Mesenchymal stem cell (in vitro differentiated cells and primary cell): ENCODE measurements around the gene SLC8A1.
A peak's percentile ranks its signal among the peaks of the same experiment; 100 is the strongest.

ENCODE experiments used
- DNase-seq: peaks from one replicate; pipeline ENCODE4 v3.0.0-alpha.2; 2013
- H2AFZ ChIP-seq: one replicate; pipeline ENCODE4 v1.6.1; 2013; ENCODE audit warnings: low read depth, mild to moderate bottlenecking, control low read depth, inconsistent platforms, low read length, moderate library complexity
- H2AK5ac ChIP-seq: 2 replicates; pipeline ENCODE4 v1.6.1; 2013; ENCODE audit warnings: low read length, moderate library complexity, mild to moderate bottlenecking, inconsistent platforms; ENCODE audit not compliant: severe bottlenecking
- H2BK120ac ChIP-seq: one replicate; pipeline ENCODE4 v1.6.1; 2013; ENCODE audit warnings: low read depth, mild to moderate bottlenecking, inconsistent platforms, low read length, moderate library complexity
- H2BK12ac ChIP-seq, 2 experiments: one replicate each; pipeline ENCODE4 v1.6.1; 2013; ENCODE audit warnings: inconsistent platforms in 2 of 2, low read length in 2 of 2, mild to moderate bottlenecking in 2 of 2, moderate library complexity in 2 of 2, control low read depth in 1 of 2
- H2BK15ac ChIP-seq: one replicate; pipeline ENCODE4 v1.6.1; 2013; ENCODE audit warnings: mild to moderate bottlenecking, low read depth, inconsistent platforms; ENCODE audit not compliant: poor library complexity, severe bottlenecking
- H2BK5ac ChIP-seq: 2 replicates; pipeline ENCODE4 v1.6.1; 2013; ENCODE audit warnings: low read depth, mild to moderate bottlenecking, low read length, control low read depth, inconsistent platforms; ENCODE audit not compliant: poor library complexity, severe bottlenecking
- H3K14ac ChIP-seq, 2 experiments: one replicate each; pipeline ENCODE4 v1.6.1; 2013; ENCODE audit warnings: inconsistent platforms in 2 of 2, low read length in 2 of 2, control low read depth in 1 of 2, mild to moderate bottlenecking in 1 of 2, moderate library complexity in 1 of 2
- H3K18ac ChIP-seq, 2 experiments: one replicate each; pipeline ENCODE4 v1.6.1; 2013; ENCODE audit warnings: inconsistent platforms in 2 of 2, low read length in 2 of 2, control low read depth in 1 of 2, low read depth in 1 of 2, mild to moderate bottlenecking in 1 of 2
- H3K23ac ChIP-seq, 2 experiments: one replicate each; pipeline ENCODE4 v1.6.1; 2013; ENCODE audit warnings: inconsistent platforms in 2 of 2, low read length in 2 of 2, mild to moderate bottlenecking in 2 of 2, moderate library complexity in 2 of 2, control low read depth in 1 of 2
- H3K27ac ChIP-seq: 2 replicates; pipeline ENCODE4 v1.5.1; 2013; ENCODE audit warnings: mild to moderate bottlenecking, moderate library complexity, low read length, control low read depth, inconsistent platforms; ENCODE audit not compliant: poor library complexity, severe bottlenecking
- H3K27me3 ChIP-seq, 2 experiments: 2 replicates each; pipeline versions ENCODE4 v1.6.1 to v1.7.0; 2013; ENCODE audit warnings: low read length in 2 of 2, mild to moderate bottlenecking in 2 of 2, moderate library complexity in 2 of 2, control low read depth in 1 of 2, inconsistent platforms in 1 of 2; ENCODE audit not compliant: control insufficient read depth in 1 of 2, insufficient read depth in 1 of 2
- H3K36me3 ChIP-seq, 2 experiments: 2 replicates each; pipeline versions ENCODE4 v1.6.1 to v1.7.0; 2013; ENCODE audit warnings: low read length in 2 of 2, control low read depth in 1 of 2, inconsistent platforms in 1 of 2, low read depth in 1 of 2, mild to moderate bottlenecking in 1 of 2; ENCODE audit not compliant: insufficient read depth in 2 of 2, control insufficient read depth in 1 of 2
- H3K4ac ChIP-seq, 2 experiments: one replicate each; pipeline ENCODE4 v1.6.1; 2013; ENCODE audit warnings: inconsistent platforms in 2 of 2, low read length in 2 of 2, mild to moderate bottlenecking in 2 of 2, moderate library complexity in 2 of 2, control low read depth in 1 of 2, low read depth in 1 of 2
- H3K4me1 ChIP-seq: 2 replicates; pipeline ENCODE4 v1.6.1; 2013; ENCODE audit warnings: low read depth, low read length, control low read depth; ENCODE audit not compliant: control insufficient read depth, insufficient read depth
- H3K4me2 ChIP-seq: 2 replicates; pipeline ENCODE4 v1.6.1; 2013; ENCODE audit warnings: low read length, mild to moderate bottlenecking, inconsistent platforms; ENCODE audit not compliant: poor library complexity, severe bottlenecking
- H3K4me3 ChIP-seq, 2 experiments: 2 replicates each; pipeline versions ENCODE4 v1.5.1 to v1.7.0; 2013; ENCODE audit warnings: low read length in 2 of 2, mild to moderate bottlenecking in 2 of 2, control low read depth in 1 of 2, low read depth in 1 of 2; ENCODE audit not compliant: insufficient read depth in 1 of 2
- H3K79me1 ChIP-seq: replicated peaks from 2 replicates; pipeline ENCODE4 v1.6.1; 2013; ENCODE audit warnings: mild to moderate bottlenecking, control low read depth, low read length, inconsistent platforms; ENCODE audit not compliant: poor library complexity, severe bottlenecking
- H3K9ac ChIP-seq: 2 replicates; pipeline ENCODE4 v1.7.0; 2013; ENCODE audit warnings: mild to moderate bottlenecking, low read length, moderate library complexity
- H3K9me3 ChIP-seq: 2 replicates; pipeline ENCODE4 v1.7.0; 2013; ENCODE audit warnings: mild to moderate bottlenecking, low read length; ENCODE audit not compliant: control insufficient read depth
- H4K8ac ChIP-seq: one replicate; pipeline ENCODE4 v1.6.1; 2013; ENCODE audit warnings: inconsistent platforms, mild to moderate bottlenecking, low read length, moderate library complexity
- H4K91ac ChIP-seq: one replicate; pipeline ENCODE4 v1.6.1; 2013; ENCODE audit warnings: mild to moderate bottlenecking, low read length, inconsistent platforms
- WGBS: methylation state at CpG from one replicate; pipeline ENCODE4 v1.1.7; 2013; ENCODE audit warnings: mixed read lengths; 5-methylcytosine and 5-hydroxymethylcytosine counted together

Gene SLC8A1

GRCh38 chr2:40285391-40285790, 166.5 kb downstream of the SLC8A1 start:
- Histone ChIP-seq H3K23ac (no peak overlapping the region), H4K91ac (no peak overlapping the region), H3K36me3 (no peaks in the 10 kb centered on the region), H3K4ac (no peak overlapping the region), H3K4me2 (no peak overlapping the region), H3K18ac (no peak overlapping the region), H2BK120ac (no peak overlapping the region), H2AFZ (no peak overlapping the region), H2AK5ac (no peak overlapping the region), H2BK5ac (no peak overlapping the region), H3K79me1 (peaks cover 4% of the 10 kb centered on the region), H2BK15ac (no peak overlapping the region), H3K27ac (no peak overlapping the region), H3K9me3 (no peaks in the 10 kb centered on the region), H3K9ac (no peak overlapping the region), H4K8ac (no peak overlapping the region), H3K4me1 (peaks cover 2% of the 10 kb centered on the region), H3K4me3 (no peak overlapping the region), H2BK12ac (no peak overlapping the region), H3K27me3 (no peaks in the 10 kb centered on the region), H3K14ac (no peak overlapping the region)
- no peak for DNase-seq

GRCh38 chr2:40284797-40285196, 167.1 kb downstream of the SLC8A1 start:
- no peak overlapping the region for H3K23ac ChIP-seq
- H3K27ac ChIP-seq, result no peak overlapping the region
- H2BK15ac ChIP-seq, result no peak overlapping the region
- no peak overlapping the region for H4K8ac ChIP-seq
- no peaks in the 10 kb centered on the region for H3K9me3 ChIP-seq
- no peak overlapping the region for H3K14ac ChIP-seq
- H2AK5ac ChIP-seq, result no peak overlapping the region
- no peak overlapping the region for H4K91ac ChIP-seq
- WGBS, result 100% methylated on average over 1 of the region's 1 CpG
- no peak overlapping the region for H3K4me2 ChIP-seq
- H3K9ac ChIP-seq, result no peak overlapping the region
- no peak overlapping the region for H3K4ac ChIP-seq
- H3K18ac ChIP-seq, result no peak overlapping the region
- no peak overlapping the region for H3K4me3 ChIP-seq
- DNase-seq, result no peak
- H2BK120ac ChIP-seq, result no peak overlapping the region
- H2AFZ ChIP-seq, result no peak overlapping the region
- H3K79me1 ChIP-seq, result peaks cover 4% of the 10 kb centered on the region
- no peak overlapping the region for H2BK12ac ChIP-seq
- no peaks in the 10 kb centered on the region for H3K27me3 ChIP-seq
- H3K36me3 ChIP-seq, result no peaks in the 10 kb centered on the region
- H2BK5ac ChIP-seq, result no peak overlapping the region
- H3K4me1 ChIP-seq, result peaks cover 2% of the 10 kb centered on the region

GRCh38 chr2:40283111-40283909, 168.6 kb downstream of the SLC8A1 start:
- Histone ChIP-seq H2BK120ac (no peak overlapping the region), H3K4me1 (peaks cover 4% of the 10 kb centered on the region), H3K79me1 (peaks cover 6% of the 10 kb centered on the region), H3K27ac (peak overlapping the region; percentile 57), H3K36me3 (no peaks in the 10 kb centered on the region), H3K27me3 (no peaks in the 10 kb centered on the region), H2AFZ (no peak overlapping the region), H3K23ac (no peak overlapping the region), H3K4ac (no peak overlapping the region), H2BK5ac (peak overlapping the region; percentile 1), H2BK15ac (no peak overlapping the region), H3K9me3 (no peaks in the 10 kb centered on the region), H3K14ac (no peak overlapping the region), H3K4me3 (peak overlapping the region in 1 of 2 experiments; percentile 73), H4K8ac (no peak overlapping the region), H4K91ac (no peak overlapping the region), H3K9ac (peak overlapping the region; percentile 83), H2BK12ac (no peak overlapping the region), H3K4me2 (no peak overlapping the region), H2AK5ac (peak overlapping the region; percentile 94), H3K18ac (no peak overlapping the region)
- WGBS, result 98% methylated on average over 6 of the region's 7 CpGs
- no peak for DNase-seq

GRCh38 chr2:40282428-40282827, 169.5 kb downstream of the SLC8A1 start:
- 94% methylated on average over 7 of the region's 7 CpGs for WGBS

More at GRCh38 chr2:40282428-40282827, 169.5 kb downstream of the SLC8A1 start:
- Histone ChIP-seq H3K4me1 (peaks cover 3% of the 10 kb centered on the region), H3K27me3 (no peaks in the 10 kb centered on the region), H3K27ac (peak overlapping the region; percentile 94), H2AFZ (no peak overlapping the region), H3K14ac (no peak overlapping the region), H3K4me3 (peak overlapping the region in 1 of 2 experiments; percentile 73), H3K9ac (peak overlapping the region; percentile 83), H2BK5ac (peak overlapping the region; percentile 58), H3K9me3 (no peaks in the 10 kb centered on the region), H4K91ac (no peak overlapping the region), H3K36me3 (no peaks in the 10 kb centered on the region), H3K79me1 (peaks cover 6% of the 10 kb centered on the region), H3K18ac (no peak overlapping the region), H3K4me2 (peak overlapping the region; percentile 18), H2BK120ac (no peak overlapping the region), H3K23ac (no peak overlapping the region), H2AK5ac (no peak overlapping the region), H2BK15ac (no peak overlapping the region), H4K8ac (no peak overlapping the region), H3K4ac (no peak overlapping the region), H2BK12ac (no peak overlapping the region)
- DNase-seq, result no peak
